PC-3 (cell line): ENCODE results near the gene ELK1. TPM values are rescaled to one million over a fixed set of nuclear protein-coding genes. Genes with fewer than 3 reads are reported as not detected.

ENCODE experiments used
- ATAC-seq: fragments of 200-7000 bp; cut with Tn5 transposase; 2 replicates; pipeline ENCODE4 v1.9.1; 2020; ENCODE audit warnings: mild to moderate bottlenecking, moderate library complexity
- BruUV-seq: library from RNA; stranded (reverse); fragments of 400-500 nt; replicated peaks from 2 replicates; lab custom pipeline; 2021; lab: Mats Ljungman, UMichigan
- CTCF ChIA-PET: fragments of 300-600 bp; sonication (Branson Sonifier 250); formaldehyde crosslinking; loops from one replicate; lab custom pipeline; 2022; ENCODE audit warnings: antibody characterized with exemption; lab: Charles Lee
- POLR2A ChIA-PET: fragments of 300-600 bp; sonication (Branson Sonifier 250); formaldehyde crosslinking; loops from one replicate; lab custom pipeline; 2022; ENCODE audit warnings: antibody characterized with exemption; ENCODE audit not compliant: unreplicated experiment; lab: Charles Lee
- DNase-seq: peaks from one replicate; pipeline ENCODE4 v3.0.0-alpha.2; 2015
- H2AFZ ChIP-seq: fragments of 300-600 bp; sonication (generic); 2 replicates; pipeline ENCODE4 v1.6.0; 2016; ENCODE audit warnings: antibody characterized with exemption, low read length
- H3F3A ChIP-seq: fragments of 300-600 bp; sonication (generic); one replicate; pipeline ENCODE4 v1.6.0; 2017; ENCODE audit warnings: antibody characterized with exemption, low read length, control low read depth, mild to moderate bottlenecking; ENCODE audit not compliant: unreplicated experiment
- H3K27ac ChIP-seq: fragments of 300-600 bp; sonication (generic); 2 replicates; pipeline ENCODE4 v1.5.1; 2016; ENCODE audit warnings: mild to moderate bottlenecking, low read length
- H3K27me3 ChIP-seq: fragments of 300-600 bp; sonication (generic); 2 replicates; pipeline ENCODE4 v1.6.1; 2016; ENCODE audit warnings: low read length, mixed read lengths
- H3K36me3 ChIP-seq: fragments of 300-600 bp; sonication (generic); 2 replicates; pipeline ENCODE4 v1.6.1; 2016; ENCODE audit warnings: low read depth, mixed run types, low read length, mixed read lengths
- H3K4me1 ChIP-seq: fragments of 300-600 bp; sonication (generic); 2 replicates; pipeline ENCODE4 v1.5.1; 2016; ENCODE audit warnings: low read length; ENCODE audit not compliant: insufficient read depth
- H3K4me2 ChIP-seq: fragments of 300-600 bp; sonication (generic); 2 replicates; pipeline ENCODE4 v1.6.0; 2016; ENCODE audit warnings: low read length
- H3K4me3 ChIP-seq: fragments of 300-600 bp; sonication (generic); 2 replicates; pipeline ENCODE4 v1.5.1; 2016; ENCODE audit warnings: mild to moderate bottlenecking, low read length, mixed read lengths
- H3K79me2 ChIP-seq: fragments of 300-600 bp; sonication (generic); 2 replicates; pipeline ENCODE4 v1.6.1; 2017; ENCODE audit warnings: low read length, mixed read lengths
- H3K9ac ChIP-seq: fragments of 300-600 bp; sonication (generic); 2 replicates; pipeline ENCODE4 v1.6.0; 2016; ENCODE audit warnings: mild to moderate bottlenecking, low read length
- H3K9me2 ChIP-seq: fragments of 300-600 bp; sonication (generic); replicated peaks from 2 replicates; pipeline ENCODE4 v1.6.1; 2016; ENCODE audit warnings: mixed run types, low read length, mixed read lengths
- H3K9me3 ChIP-seq: fragments of 300-600 bp; sonication (generic); 2 replicates; pipeline ENCODE4 v1.6.1; 2016; ENCODE audit warnings: low read length, mixed read lengths
- H4K20me1 ChIP-seq: fragments of 300-600 bp; sonication (generic); 2 replicates; pipeline ENCODE4 v1.6.1; 2016; ENCODE audit warnings: low read length, mixed read lengths
- EZH2 ChIP-seq: fragments of 300-600 bp; sonication (generic); IDR thresholded peaks from one replicate; pipeline ENCODE4 v1.6.1; 2017; ENCODE audit warnings: antibody characterized with exemption, mild to moderate bottlenecking, low read length; ENCODE audit not compliant: unreplicated experiment
- EZH2phosphoT487 ChIP-seq: fragments of 300-600 bp; sonication (generic); IDR thresholded peaks from 2 replicates; pipeline ENCODE4 v1.6.1; 2018; ENCODE audit warnings: mild to moderate bottlenecking, antibody characterized with exemption, low read length, borderline replicate concordance
- intact Hi-C: fragments of 100-400 bp; cut with micrococcal nuclease; formaldehyde crosslinking; loops from 2 replicates; pipeline ENCODE4 v1.9.0; 2023
- total RNA-seq: library from RNA; depleted of rRNA; stranded (reverse); fragments of >200 nt; gene quantifications from 2 replicates; pipeline ENCODE4 v1.2.3, GENCODE V29; 2014
- TF ChIP-seq, protein P1 (sequence below): fragments of 300-600 bp; sonication (generic); conservative IDR thresholded peaks from 2 replicates; pipeline ENCODE4 v1.5.1; 2017; ENCODE audit warnings: antibody characterized with exemption, low read depth, mild to moderate bottlenecking, low read length

Gene ELK1
- total RNA-seq, 1 experiment from 2014 or later, result 59.0 TPM

DNA sequence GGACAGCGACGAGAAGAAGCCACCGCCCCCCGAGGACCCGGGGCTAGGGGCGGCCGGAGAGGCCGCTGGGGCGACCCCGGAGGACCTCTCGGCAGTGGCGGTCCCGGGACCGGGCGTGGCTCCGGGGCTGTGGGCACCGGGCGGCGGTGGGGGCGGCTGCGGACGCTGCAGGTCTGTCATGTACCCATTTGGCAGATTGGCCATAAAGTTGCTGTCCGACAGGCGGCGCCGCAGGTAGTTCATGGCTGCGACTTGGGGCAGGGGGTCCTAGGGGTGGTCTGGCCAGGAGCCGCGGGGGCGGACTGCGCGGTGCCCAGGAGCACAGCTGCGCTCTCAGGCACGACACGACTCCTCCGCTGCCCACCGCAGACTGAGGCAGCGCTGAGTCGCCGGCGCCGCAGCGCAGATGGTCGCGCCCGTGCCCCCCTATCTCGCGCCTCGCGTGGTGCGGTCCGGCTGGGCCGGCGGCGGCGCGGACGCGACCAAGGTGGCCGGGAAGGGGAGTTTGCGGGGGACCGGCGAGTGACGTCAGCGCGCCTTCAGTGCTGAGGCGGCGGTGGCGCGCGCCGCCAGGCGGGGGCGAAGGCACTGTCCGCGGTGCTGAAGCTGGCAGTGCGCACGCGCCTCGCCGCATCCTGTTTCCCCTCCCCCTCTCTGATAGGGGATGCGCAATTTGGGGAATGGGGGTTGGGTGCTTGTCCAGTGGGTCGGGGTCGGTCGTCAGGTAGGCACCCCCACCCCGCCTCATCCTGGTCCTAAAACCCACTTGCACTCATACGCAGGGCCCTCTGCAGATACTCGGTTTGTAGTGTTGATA is 30.7 kb downstream of the ELK1 start, which contains the start of gene SYN1:
SYN1 (minus strand) TSS at position 372 of the 817 bp plus-strand sequence; CDS start at position 243, 129 bp downstream.
- Histone ChIP-seq H3K4me3 (no peak within 1 kb of the TSS), H3K27ac (no peak within 1 kb of the TSS), H3K79me2 (no peaks in the 10 kb centered on the region), H3K27me3 (no peaks in the 10 kb centered on the region), H3K4me2 (no peak within 1 kb of the TSS), H3K36me3 (no peaks in the 10 kb centered on the region), H3K9ac (no peak within 1 kb of the TSS), H4K20me1 (no peaks in the 10 kb centered on the region), H3F3A (no peaks in the 10 kb centered on the region), H3K9me2 (no peaks in the 10 kb centered on the region), H3K4me1 (no peaks in the 10 kb centered on the region), H2AFZ (no peak within 1 kb of the TSS), H3K9me3 (no peaks in the 10 kb centered on the region)
- ATAC-seq, result 0 out of 2 replicates have a peak, but pooled peaks have one; percentile 20
- ChIA-PET POLR2A (no interaction called here), CTCF (no interaction called here)
- intact Hi-C loops, result no loop called here
- no TSS peak for BruUV-seq
- peak; percentile 38 for DNase-seq
- TF ChIP-seq EZH2, result no peak
- TF ChIP-seq EZH2phosphoT487, result no peak
- TF ChIP-seq, protein P1, sequence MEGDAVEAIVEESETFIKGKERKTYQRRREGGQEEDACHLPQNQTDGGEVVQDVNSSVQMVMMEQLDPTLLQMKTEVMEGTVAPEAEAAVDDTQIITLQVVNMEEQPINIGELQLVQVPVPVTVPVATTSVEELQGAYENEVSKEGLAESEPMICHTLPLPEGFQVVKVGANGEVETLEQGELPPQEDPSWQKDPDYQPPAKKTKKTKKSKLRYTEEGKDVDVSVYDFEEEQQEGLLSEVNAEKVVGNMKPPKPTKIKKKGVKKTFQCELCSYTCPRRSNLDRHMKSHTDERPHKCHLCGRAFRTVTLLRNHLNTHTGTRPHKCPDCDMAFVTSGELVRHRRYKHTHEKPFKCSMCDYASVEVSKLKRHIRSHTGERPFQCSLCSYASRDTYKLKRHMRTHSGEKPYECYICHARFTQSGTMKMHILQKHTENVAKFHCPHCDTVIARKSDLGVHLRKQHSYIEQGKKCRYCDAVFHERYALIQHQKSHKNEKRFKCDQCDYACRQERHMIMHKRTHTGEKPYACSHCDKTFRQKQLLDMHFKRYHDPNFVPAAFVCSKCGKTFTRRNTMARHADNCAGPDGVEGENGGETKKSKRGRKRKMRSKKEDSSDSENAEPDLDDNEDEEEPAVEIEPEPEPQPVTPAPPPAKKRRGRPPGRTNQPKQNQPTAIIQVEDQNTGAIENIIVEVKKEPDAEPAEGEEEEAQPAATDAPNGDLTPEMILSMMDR, result no peak

DNA sequence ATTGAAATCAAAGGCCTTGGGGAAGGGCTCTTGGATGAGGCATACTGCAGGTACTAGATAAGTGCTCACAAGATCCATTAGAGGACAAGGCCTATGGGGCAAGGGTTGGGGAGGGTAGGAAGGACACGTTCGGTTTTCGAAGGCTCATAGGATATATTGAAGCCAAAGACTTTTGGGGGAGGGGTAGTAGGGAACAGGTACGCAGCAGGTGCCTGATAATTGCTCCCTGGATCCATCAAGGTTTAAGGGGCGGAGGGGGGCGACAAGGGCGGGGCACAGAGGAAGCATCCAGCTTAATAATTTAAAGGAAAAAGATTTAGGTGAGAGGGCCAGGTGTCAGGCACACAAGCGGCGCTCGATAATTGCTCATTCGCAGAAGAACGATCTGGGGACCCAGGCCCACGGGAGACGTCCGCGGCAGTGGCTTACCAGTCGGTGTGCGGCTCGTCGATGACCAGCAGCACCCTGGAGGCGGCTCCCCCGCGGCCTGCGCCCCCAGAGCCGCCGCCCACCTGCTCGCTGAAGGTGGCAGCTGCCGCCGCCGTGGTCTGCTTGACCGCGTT is 31.4 kb downstream of the ELK1 start:
- ChIA-PET CTCF (no interaction called here), POLR2A (no interaction called here)
- H3K36me3 ChIP-seq, result no peaks in the 10 kb centered on the region
- intact Hi-C loops, result no loop called here
- H3K27ac ChIP-seq, result no peak overlapping the region
- H2AFZ ChIP-seq, result no peak overlapping the region
- H3K4me2 ChIP-seq, result no peak overlapping the region
- H3K79me2 ChIP-seq, result no peaks in the 10 kb centered on the region
- BruUV-seq, result no TSS peak
- no peaks in the 10 kb centered on the region for H3K27me3 ChIP-seq
- no peaks in the 10 kb centered on the region for H3K9me2 ChIP-seq
- TF ChIP-seq EZH2 (no peak), EZH2phosphoT487 (no peak)
- TF ChIP-seq, protein P1, result no peak
- DNase-seq (no peak), ATAC-seq (no peak)
- no peaks in the 10 kb centered on the region for H3K9me3 ChIP-seq
- H3K9ac ChIP-seq, result no peak overlapping the region
- no peak overlapping the region for H3K4me3 ChIP-seq
- no peaks in the 10 kb centered on the region for H4K20me1 ChIP-seq
- no peaks in the 10 kb centered on the region for H3F3A ChIP-seq
- H3K4me1 ChIP-seq, result no peaks in the 10 kb centered on the region

DNA sequence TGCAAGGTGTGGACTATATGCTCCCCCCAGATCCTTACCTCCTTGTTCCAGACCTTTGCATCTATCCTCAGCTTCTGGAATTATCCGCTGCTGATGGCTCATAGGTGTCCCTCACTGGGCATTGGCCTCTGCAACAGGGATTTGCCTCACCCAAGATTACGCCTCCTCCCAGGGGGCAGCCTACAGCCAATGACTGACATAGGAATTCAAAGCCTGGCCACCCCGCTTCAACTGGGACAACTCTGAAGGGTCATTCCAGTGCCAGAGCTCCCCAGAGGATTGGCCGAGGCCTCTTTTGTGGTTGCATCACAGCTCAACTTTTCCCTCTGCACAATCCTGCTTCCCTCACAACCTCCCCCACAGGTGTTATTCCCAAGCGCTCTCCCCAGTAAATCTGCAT is 35.7 kb downstream of the ELK1 start:
- intact Hi-C loops, result no loop called here
- no peak overlapping the region for H3K4me2 ChIP-seq
- no peaks in the 10 kb centered on the region for H3F3A ChIP-seq
- H2AFZ ChIP-seq, result no peak overlapping the region
- H3K27me3 ChIP-seq, result no peaks in the 10 kb centered on the region
- BruUV-seq, result no TSS peak
- no peaks in the 10 kb centered on the region for H3K9me2 ChIP-seq
- CTCF ChIA-PET, result no interaction called here
- H3K4me3 ChIP-seq, result no peak overlapping the region
- ATAC-seq (no peak), DNase-seq (no peak)
- no peaks in the 10 kb centered on the region for H4K20me1 ChIP-seq
- H3K36me3 ChIP-seq, result no peaks in the 10 kb centered on the region
- H3K79me2 ChIP-seq, result no peaks in the 10 kb centered on the region
- H3K4me1 ChIP-seq, result no peaks in the 10 kb centered on the region
- POLR2A ChIA-PET, result no interaction called here
- H3K27ac ChIP-seq, result no peak overlapping the region
- TF ChIP-seq EZH2phosphoT487 (no peak), EZH2 (no peak)
- TF ChIP-seq, protein P1, result no peak
- no peaks in the 10 kb centered on the region for H3K9me3 ChIP-seq
- no peak overlapping the region for H3K9ac ChIP-seq
